ENCODE data around the gene CELSR1.
"Not testable (repeated sequence)": the region's sequence is repeated elsewhere in the genome, so short reads cannot be mapped to it uniquely, and the experiment has no call there.

CELSR1 gene

GRCh38 chr22:46479046-46479445 lies 58.4 kb downstream of the CELSR1 start:
- no peak for DNase-seq (ENCODE audit: low spot score)

- DNase-seq (ENCODE audit: low spot score) = no peak
Observed at GRCh38 chr22:46478083-46478551, 59.3 kb downstream of the CELSR1 start.

GRCh38 chr22:46476547-46476941 lies 60.9 kb downstream of the CELSR1 start:
- DNase-seq (ENCODE audit: low spot score) = no peak

- DNase-seq (ENCODE audit: low spot score) = no peak
Observed at GRCh38 chr22:46473896-46474557, 63.4 kb downstream of the CELSR1 start.

- DNase-seq (ENCODE audit: low spot score) = no peak
Observed at GRCh38 chr22:46473021-46473779, 64.2 kb downstream of the CELSR1 start.

- DNase-seq (ENCODE audit: low spot score) = no peak
Observed at GRCh38 chr22:46472722-46473016, 64.8 kb downstream of the CELSR1 start.

GRCh38 chr22:46471901-46472721 lies 65.3 kb downstream of the CELSR1 start:
- peak; percentile 80 for DNase-seq (ENCODE audit: low spot score)

- DNase-seq (ENCODE audit: low spot score) = not testable (repeated sequence)
Observed at GRCh38 chr22:46471330-46471729, 66.1 kb downstream of the CELSR1 start.

- no peak for DNase-seq (ENCODE audit: low spot score)
Observed at GRCh38 chr22:46469711-46470110, 67.7 kb downstream of the CELSR1 start.

GRCh38 chr22:46467006-46467405 lies 70.4 kb downstream of the CELSR1 start:
- no peak for DNase-seq (ENCODE audit: low spot score)

GRCh38 chr22:46466255-46466676 lies 71.2 kb downstream of the CELSR1 start:
- no peak for DNase-seq (ENCODE audit: low spot score)

- DNase-seq (ENCODE audit: low spot score) = no peak
Observed at GRCh38 chr22:46465793-46466192, 71.6 kb downstream of the CELSR1 start.

- no peak for DNase-seq (ENCODE audit: low spot score)
Observed at GRCh38 chr22:46465345-46465720, 72.1 kb downstream of the CELSR1 start.

- DNase-seq (ENCODE audit: low spot score) = no peak
Observed at GRCh38 chr22:46464701-46465344, 72.6 kb downstream of the CELSR1 start.

GRCh38 chr22:46464296-46464695 lies 73.1 kb downstream of the CELSR1 start:
- DNase-seq (ENCODE audit: low spot score) = no peak

GRCh38 chr22:46463435-46464227 lies 73.8 kb downstream of the CELSR1 start:
- no peak for DNase-seq (ENCODE audit: low spot score)

GRCh38 chr22:46462726-46463371 lies 74.6 kb downstream of the CELSR1 start:
- DNase-seq (ENCODE audit: low spot score) = peak; percentile 58

- no peak for DNase-seq (ENCODE audit: low spot score)
Observed at GRCh38 chr22:46461566-46462180, 75.7 kb downstream of the CELSR1 start.

GRCh38 chr22:46460857-46461256 lies 76.6 kb downstream of the CELSR1 start:
- no peak for DNase-seq (ENCODE audit: low spot score)

GRCh38 chr22:46459347-46460065 lies 77.9 kb downstream of the CELSR1 start:
- no peak for DNase-seq (ENCODE audit: low spot score)

Measured in SW480 (cell line).